RCC 7860 (cell line): ENCODE data around the gene CSF2.

Source experiments
- DNase-seq: peaks from one replicate; pipeline ENCODE4 v3.0.0-alpha.2; 2015; ENCODE audit warnings: low spot score
- FAIRE-seq: peaks from 2 replicates; lab custom pipeline; 2012; peaks lifted over from hg19 to GRCh38; lab: Jason Lieb, UNC

Gene CSF2

DNA sequence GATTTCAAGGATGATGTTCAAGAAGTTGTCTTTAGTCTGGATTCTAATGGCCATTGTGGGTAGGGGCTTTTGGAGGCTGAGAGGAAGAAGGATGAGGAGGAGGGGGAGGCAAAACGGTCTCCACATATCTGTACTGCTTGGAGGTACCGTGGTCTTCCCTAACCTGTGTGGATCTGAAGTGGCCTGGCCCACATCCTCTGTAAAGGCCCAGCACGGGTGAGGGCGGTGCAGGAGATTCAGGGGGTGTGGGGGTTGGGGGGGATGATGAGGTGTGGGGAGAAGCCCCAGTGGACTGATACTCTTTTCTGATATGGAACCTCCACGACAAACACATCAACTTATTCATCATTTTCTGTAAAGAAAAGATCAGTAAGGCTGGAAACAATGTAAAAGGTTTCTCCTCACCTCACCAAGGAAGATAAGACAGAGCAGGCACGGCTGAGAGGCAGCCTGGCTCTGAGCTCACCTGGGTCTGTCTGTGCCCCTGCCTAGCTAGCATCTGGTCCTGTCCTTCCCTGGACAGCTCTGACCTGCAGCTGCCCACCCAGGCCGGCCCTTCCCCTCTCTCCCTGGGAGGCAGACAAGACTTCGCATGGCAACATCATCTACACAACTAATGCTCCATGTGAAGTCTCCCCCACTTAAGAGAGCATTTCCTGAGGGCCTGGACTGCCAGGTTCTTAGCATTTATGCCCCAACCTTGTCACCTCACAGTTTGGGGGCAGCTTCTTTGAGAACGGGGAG lies 18.7 kb upstream of the CSF2 start:
- DNase-seq (no peak), FAIRE-seq (no peak)

DNA sequence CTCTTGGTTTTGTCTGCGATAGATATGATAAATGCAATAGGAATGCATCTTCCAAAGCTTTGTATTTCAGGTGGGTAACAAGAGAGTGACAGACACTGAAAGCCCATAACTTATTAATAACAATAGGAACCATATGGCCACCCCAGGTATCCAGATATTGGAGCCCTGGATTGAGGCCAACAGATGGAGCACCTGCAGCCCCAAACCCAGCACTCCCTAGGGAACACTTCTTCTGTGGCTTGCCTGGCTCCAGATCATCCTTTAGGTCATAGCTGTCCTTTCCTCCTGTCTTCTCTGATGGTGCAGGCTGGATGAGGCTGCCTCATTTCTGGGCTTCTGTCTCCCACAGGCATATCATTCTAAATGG lies 18.2 kb upstream of the CSF2 start:
- no peak for FAIRE-seq

DNA sequence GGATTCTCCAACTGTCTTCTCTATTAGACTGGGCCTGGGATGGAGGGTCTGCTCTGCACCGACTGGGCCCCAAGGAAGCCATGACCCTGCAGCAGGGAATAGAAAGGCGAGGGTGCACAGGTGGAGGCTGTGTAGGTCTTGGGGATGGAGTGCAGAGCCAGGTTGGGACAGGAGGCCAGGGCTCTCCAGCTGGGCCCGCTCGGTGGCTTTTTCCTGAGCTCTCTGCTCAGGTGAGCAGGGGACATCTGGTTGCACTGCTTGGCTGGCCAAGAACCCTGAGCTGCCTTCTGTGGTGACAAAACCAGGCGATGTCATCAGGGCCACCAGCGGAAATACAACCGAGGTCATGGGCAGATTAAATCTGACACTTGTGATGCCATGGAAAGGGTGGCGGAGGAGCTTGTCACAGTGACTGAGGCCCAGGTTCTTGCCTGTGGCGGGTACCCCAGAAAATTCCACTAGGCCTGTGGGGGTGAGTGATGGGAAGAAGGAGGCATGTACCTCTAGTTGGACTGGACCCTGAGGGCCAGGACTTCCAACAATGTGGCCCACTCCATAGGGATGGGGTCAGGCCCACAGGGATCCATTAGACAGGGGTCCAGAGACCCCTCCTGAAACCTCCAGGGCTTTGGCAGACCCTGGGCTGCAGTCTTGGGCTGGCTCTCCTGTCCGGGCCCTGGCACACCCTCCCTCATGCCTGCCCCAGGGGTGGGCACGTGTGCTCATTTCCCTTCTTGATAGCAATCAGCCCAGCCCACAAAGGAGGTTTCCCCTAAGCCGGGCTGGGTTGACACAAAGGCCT lies 17.6 kb upstream of the CSF2 start:
- DNase-seq, result no peak
- no peak for FAIRE-seq

More for the DNA sequence above, 18.2 kb upstream of the CSF2 start:
- no peak for DNase-seq

DNA sequence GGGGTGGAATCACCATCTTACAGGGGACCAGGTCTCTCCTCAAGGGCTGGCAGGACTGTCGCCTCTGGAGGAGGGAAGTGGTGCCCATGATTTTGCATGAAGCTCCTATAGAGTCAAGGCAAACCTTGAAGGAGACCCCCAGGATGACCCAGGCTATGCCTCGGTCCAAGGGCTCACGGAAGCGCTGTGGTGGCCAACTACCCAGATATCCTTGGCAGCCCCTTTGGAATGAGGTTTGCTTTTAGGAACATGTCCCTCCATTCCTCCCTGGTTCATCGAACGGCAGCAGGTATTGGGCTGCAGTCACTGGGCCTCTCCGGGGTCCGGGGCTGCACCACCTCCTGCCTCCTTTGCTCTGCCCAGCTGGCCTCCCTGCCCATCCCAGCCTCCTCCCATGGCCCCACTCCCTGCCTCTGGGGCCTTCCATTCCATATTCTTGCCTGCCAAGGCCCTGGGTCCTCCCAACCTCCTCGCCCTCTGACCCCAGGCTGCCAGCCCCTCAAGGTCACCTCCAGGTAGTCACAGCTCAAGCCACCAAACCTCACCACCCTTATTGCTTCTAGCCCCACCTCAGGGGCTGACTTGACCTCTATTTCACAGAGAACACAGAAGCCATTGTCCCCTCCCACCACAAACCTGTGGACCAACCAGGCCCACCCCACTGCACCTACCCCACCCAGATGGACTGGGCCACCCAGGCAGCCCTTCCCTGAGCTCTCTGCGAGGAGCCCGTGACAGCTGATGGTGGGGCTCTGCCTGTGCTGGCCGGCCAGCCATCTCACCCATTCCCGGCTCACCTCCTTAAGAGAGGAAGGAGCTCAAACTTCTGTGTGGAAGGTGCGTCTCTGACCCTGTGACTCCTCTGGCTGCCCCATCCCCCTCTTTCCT lies 16.7 kb upstream of the CSF2 start:
- no peak for DNase-seq
- FAIRE-seq, result no peak

DNA sequence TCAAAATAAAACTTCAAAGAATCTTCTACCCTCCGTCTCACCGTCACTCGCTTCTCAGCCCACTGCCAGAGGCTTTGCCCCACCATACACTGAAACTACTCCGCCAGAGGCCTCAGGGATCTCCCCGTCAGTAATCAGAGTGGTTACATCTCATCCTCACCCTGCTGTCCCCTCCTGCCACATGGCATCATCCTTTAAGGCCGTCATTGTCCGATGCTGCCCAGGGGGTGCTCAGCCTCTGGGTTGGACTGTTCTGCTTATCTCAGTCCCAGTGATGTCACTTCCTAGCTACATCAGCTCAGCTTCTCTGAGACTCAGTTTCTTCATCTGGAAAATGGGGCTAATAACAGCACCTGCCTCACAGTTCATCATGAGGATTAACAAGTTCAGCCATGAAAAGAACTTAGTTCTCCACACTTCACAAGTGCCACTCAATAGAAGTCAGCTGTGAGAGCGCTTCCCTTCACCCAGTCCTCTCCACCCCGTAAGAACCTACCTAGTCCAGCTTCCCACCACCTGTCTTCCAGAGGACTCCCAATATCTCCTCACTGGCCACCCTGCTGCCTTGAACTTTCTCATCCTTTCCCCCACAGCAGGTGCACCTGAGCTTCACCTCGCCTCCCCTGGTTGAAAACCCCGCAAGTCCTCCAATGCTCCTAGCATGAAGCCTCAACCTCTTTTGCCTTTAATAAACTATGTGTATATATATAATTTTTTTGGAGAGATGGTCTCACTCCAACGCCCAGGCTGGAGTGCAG lies 15.9 kb upstream of the CSF2 start:
- DNase-seq (no peak), FAIRE-seq (no peak)

DNA sequence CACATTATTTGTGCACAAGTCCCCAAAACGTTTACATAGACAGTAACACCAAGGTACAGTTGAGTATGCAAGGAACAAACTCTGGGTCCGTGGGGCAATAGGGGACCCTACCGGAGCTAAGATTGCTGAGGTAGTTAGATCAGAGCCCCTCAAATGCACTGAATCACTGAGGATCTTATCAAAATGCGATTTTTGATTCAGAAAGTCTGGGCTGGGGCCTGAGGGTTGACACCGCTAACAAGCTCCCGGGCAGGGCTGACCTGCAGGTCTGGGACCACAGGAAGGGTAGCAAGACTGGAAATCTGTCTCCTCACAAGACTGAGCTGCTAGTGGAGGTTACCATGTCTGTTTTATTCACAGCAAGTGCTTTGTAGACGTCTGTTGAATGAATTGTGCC lies 14.9 kb upstream of the CSF2 start:
- no peak for FAIRE-seq
- no peak for DNase-seq

DNA sequence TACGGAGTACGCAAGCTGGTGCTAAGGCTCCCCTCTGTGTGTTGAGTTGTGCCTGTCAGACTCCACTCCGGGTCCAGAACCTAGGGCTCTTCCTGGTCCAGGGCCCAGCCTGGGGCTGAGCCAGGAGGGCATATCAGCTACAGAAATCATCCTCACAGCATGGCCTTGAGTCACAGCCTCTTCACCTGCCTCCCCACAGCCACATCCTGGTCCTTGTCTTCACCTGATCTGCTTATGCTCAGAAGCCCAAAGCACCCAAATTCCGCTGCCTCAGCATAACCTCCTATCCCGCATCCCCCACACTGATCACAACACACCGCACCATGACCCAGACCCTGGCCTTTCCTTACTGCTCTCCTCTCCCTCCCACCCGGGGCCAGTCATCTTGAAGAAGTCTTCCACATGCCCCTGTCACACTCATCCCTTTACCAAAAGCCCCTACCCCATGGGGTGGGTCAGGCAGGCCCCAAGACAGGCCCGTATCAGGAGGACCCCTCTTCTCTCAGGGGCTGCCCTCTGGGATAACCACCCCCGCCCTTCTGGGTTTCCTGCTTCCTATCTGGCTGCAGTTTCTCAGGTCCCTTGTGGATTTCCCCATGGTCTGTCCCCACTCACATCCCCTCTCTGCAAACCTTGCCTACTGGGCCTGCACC lies 14.4 kb upstream of the CSF2 start:
- DNase-seq, result no peak
- FAIRE-seq, result no peak

DNA sequence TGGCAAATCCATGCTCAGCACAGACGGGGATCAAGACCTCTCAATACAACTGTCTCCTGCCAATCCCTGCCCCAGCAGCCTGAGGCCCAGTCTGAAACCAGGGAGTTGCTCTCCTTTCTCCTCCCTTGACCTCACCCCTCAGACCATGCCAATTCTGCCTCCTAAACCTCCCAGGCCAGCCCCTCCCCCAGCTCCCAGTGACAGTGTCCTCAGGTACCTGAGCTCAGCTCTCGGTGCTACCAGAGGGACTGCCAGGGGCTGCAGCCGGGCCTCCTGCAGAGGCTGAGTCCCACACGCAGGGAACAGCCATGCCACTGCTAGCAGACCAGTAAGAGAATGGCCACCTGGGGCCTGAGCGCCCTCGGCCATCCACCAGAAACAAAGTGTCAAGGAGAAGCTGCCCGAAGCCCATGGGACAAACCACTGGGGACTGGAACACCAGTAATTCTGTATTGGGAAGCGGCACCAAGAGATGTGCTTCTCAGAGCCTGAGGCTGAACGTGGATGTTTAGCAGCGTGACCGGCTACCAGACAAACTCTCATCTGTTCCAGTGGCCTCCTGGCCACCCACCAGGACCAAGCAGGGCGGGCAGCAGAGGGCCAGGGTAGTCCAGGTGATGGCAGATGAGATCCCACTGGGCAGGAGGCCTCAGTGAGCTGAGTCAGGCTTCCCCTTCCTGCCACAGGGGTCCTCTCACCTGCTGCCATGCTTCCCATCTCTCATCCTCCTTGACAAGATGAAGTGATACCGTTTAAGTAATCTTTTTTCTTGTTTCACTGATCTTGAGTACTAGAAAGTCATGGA lies 13.7 kb upstream of the CSF2 start:
- FAIRE-seq (no peak), DNase-seq (no peak)

DNA sequence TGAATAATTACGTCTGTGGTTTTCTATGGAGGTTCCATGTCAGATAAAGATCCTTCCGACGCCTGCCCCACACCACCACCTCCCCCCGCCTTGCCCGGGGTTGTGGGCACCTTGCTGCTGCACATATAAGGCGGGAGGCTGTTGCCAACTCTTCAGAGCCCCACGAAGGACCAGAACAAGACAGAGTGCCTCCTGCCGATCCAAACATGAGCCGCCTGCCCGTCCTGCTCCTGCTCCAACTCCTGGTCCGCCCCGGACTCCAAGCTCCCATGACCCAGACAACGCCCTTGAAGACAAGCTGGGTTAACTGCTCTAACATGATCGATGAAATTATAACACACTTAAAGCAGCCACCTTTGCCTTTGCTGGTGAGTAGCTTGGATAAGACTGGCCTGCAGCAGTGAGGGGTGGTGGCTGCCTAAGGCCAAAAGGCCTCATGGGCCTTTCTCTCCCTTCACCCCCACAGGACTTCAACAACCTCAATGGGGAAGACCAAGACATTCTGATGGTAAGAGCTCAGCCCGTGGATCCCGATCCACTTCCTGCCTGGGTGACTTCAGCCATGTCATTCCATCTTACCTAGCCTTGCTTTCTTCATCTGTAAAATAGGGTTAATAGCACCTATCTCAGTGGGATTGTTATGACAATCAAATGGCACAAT lies 13.0 kb upstream of the CSF2 start, which contains the start of gene IL3:
TSS of gene IL3 (plus strand) at position 155 of the 661 bp plus-strand sequence. CDS start at position 207, 52 bp downstream.
- FAIRE-seq (no peak), DNase-seq (no peak)

DNA sequence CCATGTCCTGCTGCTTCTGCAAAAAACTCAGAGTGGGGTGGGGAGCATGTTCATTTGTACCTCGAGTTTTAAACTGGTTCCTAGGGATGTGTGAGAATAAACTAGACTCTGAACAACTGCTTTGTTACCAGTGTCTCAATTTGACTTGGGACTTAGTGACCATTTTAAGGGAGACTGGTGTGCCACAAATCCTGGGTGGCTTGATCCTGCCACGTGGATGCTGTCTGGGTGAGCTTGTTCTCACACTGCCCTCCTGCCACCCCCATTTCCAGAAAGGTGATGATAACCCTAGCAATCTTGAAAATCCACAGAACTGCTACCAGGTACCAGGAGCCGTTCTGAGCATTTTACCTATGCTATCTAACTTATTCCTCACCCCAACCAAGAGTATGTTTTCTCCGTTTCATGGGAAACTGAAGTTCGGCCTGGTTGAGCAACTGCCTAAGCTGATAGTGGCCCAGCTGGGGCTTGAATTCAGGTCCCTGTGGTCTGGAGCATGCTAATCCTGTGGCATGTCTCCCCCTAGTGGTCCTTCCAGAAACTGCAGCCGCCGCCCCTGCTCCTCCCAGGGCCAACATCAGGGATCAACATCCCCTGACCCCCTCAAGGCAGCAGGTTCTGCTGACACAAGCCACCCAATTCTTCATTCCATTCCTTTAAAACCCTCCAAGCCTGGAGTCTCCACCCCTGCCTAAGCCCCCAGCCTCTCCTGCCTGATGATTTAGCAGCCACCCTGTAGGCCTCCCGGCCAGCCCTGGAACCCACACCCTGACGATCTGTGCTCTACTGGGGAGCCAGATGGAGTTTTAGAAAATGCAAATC lies 10.3 kb upstream of the CSF2 start:
- FAIRE-seq (no peak), DNase-seq (peak; percentile 39)

DNA sequence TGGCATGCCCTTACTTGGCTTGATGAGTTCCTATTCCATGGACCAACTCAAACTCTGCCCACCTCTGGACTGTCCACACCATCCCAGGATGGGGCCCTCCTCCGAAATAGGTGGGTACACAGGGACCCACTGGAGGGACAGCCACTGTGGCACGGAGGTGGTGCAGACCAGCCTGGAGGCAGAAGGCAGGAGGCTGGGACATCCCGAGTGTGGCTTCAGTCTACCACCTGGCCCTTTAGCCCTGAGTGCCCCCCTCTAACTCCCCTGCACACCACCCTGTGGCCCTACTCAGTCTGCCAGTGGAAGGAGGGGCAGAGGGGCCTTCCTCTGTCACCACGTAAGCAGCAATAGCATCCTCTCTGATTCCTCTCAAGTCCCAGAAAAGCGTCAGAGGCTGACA lies 9.4 kb upstream of the CSF2 start:
- FAIRE-seq, result no peak

DNA sequence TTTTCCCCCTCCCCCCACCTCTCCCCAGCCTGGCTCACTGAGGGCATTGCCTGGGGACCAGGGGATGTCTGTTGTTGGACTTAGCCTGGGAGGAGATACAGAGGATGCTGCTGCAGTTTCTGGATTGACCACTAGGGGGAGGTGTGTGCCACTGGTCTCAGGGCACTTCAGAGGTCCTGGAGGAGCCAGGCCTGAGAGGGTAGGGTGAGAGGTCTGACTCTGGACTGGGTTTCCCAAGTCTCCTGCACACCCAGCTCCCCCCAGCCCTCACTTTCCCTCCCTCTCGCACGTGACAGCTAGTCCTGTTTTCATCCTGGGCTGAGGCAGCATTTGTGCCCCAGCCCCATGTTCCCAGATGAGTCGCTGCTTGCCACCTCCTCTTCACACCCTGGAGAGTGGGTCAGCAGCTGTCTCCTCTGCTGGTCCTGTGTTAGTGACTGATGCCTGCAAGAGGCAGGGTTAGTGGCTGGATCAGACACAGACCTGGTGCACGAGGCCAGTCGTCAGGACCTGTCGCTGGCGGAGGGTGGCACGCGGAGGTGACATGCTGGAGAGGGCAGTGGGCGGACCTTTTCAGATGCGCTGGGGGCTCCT lies 8.8 kb upstream of the CSF2 start:
- FAIRE-seq (no peak), DNase-seq (peak; percentile 57)

More for the DNA sequence above, 9.4 kb upstream of the CSF2 start:
- no peak for DNase-seq

DNA sequence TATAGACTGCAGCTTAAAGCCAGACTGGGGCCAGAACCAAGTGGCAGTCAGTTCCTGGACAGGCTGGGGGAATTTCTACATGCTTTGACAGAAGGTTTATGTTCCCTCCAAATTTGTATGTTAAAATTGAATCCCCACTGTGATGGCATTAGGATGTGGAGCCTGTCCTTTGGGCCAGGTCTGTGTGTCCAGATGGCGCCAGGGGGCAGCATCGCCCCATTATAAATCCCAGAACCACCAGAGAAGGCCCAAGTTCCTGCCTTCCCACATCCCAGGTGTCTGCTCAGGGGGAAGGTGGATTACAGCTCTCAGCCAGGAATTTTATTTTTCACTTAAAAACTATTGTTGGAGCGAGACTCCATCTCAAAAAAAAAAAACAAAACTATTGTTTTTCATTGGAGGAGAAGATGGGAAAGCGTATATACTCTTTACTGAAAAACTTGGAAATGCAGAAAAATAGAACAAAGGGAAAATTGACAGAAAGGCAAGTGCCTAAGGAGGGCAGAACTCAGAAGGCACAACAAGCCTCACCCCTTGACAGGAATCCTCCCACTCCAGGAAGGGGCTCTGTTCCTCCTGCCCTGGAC lies 8.1 kb upstream of the CSF2 start:
- DNase-seq (peak; percentile 63), FAIRE-seq (peak; percentile 50)

DNA sequence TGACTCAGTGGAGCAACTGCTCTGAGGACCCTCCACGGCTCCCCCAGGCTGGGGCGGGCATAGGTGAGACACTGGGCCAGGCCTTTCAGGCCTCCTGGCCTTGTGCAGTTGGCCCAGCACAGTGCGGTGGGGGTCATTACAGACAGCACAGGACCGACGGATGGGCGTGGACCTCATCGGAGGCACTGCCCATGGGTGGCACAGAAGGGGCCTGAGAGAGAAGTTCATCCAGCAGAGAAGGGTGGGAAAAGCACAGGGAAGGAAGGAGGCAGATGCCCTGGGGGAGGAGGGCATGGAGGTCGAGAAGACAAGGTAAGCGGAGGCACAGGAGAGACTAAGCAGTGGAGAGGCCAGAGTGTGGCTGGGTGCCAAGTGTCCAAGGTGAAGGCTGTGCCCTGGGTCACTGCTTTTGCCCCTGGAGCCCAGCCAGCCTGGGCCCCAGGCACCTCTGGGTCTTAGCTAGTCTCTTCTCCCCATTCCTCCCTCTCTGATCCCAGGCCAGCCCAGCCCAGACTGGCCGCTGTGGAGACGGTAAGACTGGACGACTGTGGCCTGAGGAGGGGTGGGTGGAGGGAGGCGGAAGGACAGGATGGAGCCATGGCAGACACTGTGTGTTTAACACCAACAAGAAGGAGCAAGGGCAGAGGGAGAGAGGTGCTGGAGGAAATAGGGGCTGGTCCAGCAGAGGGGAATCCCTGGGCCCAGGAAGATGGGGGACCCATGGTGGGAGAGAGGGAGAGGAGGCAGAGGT lies 7.5 kb upstream of the CSF2 start:
- DNase-seq (no peak), FAIRE-seq (no peak)

DNA sequence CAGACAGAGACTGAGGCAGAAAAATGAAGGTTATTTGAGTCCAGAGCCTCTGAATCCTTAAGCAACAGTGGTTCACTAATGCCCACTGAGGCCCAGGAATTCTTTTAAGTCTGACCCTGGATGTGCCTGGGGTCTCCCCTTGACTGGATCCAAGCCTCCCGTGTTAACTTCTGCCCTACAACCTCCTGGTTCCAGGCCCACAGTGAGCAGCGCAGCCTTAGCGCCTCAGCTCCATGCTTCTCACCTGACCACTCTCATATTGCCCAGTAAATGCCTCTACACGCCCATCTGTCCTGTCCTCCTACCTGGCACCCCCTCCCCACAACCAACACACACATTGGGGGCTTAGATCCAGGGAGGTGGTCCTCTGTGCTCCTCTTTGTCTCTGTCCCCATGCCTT lies 6.7 kb upstream of the CSF2 start:
- FAIRE-seq (no peak), DNase-seq (no peak)

DNA sequence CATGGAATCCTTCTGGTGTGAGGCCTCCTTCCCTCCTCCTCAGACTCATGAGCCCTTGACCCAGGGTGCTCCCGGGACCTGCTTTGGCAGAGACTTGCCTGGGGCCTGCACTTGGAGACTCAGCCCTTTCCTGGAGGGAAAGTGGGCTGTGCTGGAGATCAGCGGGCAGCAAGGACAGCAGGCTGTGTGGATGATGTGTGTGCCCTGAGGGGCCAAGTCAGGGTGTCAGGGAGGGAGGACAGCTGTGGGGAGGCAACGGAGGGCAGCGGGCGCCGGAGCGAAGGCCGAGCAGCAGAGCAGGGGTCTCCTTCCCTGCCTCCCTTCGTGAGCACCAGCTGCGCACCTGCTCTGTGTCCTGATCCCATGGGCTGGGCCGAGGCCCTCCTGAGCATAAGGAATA lies 6.1 kb upstream of the CSF2 start:
- DNase-seq (no peak), FAIRE-seq (no peak)
